HG03175 (cell line): Measurements from ENCODE around the gene SYT3.
"Not testable (repeated sequence)": the region's sequence is repeated elsewhere in the genome, so short reads cannot be mapped to it uniquely, and the experiment has no call there.

Experiments used
- ATAC-seq: cut with Tn5 transposase; IDR thresholded peaks from one replicate; pipeline ENCODE4 v1.9.1; 2021; ENCODE audit warnings: mild to moderate bottlenecking, moderate library complexity; ENCODE audit not compliant: unreplicated experiment

SYT3 gene

GRCh38 chr19:50606059-50606836 lies 33.4 kb downstream of the SYT3 start:
- not testable (repeated sequence) for ATAC-seq

- ATAC-seq: not testable (repeated sequence)
Observed at GRCh38 chr19:50604264-50605073, 35.2 kb downstream of the SYT3 start.

DNA sequence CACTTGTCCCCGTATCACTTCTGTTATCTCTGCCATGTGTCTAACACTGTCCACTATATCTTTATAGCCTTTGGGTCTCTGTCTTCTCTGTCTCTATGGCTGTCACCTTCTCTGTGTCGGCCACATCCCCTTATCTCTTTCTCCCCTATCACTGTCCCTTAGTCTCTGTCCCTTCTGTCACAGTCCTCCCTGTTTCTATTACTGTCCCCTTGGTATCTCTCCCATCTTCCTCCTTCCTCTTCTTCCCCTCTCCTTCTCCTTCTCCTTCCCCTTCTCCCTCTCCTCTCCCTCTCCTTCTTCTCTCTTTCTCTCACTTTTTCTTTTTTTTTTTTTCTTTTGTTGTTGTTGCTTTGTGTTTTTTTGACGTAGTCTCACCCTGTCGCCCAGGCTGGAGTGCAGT lies 36.7 kb downstream of the SYT3 start:
- ATAC-seq: no peak

GRCh38 chr19:50602496-50602895 lies 37.2 kb downstream of the SYT3 start:
- ATAC-seq: no peak

DNA sequence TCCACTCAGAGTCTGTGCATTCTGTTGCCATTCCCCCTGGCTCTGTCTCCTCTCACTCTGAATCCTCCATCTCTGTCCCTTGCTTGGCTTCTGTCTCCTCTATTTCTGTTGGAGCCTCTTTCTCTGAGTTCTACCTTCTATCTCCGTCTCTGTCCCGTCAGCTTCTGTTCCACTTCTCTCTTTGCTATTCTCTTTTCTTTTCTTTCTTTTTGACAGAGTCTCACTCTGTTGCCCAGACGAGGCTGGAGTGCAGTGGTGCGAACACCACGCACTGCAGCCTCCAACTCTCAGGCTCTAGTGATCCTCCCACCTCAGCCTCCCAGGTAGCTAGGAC lies 37.6 kb downstream of the SYT3 start:
- ATAC-seq: no peak

GRCh38 chr19:50601407-50602088 lies 38.1 kb downstream of the SYT3 start:
- ATAC-seq: no peak

DNA sequence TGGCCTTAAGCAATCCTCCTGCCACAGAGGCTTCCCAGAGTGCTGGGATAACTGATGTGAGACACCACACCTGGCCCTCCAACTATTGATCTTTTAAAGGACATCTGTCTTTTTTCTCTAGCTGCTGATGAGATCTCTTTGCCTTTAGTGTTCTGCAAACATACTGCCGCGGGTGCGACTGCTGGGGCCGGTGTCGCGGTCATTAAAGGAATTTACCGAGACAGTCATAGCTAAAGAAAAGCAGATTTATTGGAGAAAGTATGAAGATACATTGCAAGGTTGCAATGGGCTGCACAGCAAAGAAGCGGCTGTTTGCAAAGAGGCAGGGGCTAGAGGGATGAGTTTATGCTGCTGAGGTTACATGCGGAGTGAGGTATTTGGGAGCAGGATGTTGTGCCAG lies 40.3 kb downstream of the SYT3 start:
- no peak for ATAC-seq

DNA sequence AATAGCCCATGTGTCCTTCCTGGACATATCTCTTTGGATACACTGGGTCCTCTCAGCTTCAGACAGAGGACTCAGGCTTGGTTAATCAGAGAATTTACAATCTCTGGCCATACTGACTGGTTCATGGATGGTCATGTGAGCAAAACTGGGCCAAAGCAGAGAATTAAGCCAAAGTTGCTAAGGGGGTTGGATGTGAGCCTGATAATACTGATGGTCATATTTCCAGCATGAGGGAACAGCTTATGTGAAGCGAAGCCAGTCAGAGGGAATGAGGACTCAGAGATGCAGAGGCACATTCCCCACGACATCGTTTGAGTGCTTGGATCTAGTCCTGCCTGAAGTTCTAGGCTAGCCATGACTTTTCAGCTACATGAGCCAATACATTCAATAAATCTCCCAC lies 49.5 kb downstream of the SYT3 start:
- ATAC-seq: no peak

- ATAC-seq: not testable (repeated sequence)
Observed at GRCh38 chr19:50581795-50582660, 57.7 kb downstream of the SYT3 start.

DNA sequence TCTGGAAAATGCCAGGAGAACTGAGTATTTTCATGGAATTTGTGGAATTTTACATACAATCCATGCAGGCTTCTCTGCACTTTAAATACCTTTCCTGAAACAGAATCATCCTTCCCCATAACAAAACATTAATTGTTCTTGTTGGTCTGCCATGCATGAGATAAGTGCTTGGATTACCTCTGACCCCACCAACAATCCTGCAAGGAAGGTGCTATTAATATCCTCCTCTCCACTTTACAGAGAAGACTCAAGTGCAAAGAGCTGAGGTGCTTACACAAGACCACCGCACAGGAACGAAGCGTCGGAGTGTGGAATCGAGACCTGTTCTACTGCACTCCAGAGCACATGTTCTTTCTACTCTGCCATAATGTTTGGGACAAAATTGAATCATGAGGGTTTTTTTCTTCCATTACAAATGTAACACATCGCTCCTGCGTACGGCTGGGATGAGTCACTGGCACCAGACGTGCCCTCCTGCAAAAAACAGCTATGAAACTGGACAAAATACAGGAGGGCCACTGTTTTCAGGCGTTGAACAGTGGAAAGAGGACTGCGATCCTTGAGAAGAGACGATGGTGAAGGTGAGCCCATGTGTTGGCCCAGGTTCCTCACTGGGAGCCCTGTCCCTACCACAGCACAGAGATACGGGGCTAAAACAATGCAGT lies 58.6 kb downstream of the SYT3 start:
- no peak for ATAC-seq

- ATAC-seq: no peak
Observed at GRCh38 chr19:50580240-50580639, 59.4 kb downstream of the SYT3 start.

- ATAC-seq: not testable (repeated sequence)
Observed at GRCh38 chr19:50576769-50577168, 62.9 kb downstream of the SYT3 start.

DNA sequence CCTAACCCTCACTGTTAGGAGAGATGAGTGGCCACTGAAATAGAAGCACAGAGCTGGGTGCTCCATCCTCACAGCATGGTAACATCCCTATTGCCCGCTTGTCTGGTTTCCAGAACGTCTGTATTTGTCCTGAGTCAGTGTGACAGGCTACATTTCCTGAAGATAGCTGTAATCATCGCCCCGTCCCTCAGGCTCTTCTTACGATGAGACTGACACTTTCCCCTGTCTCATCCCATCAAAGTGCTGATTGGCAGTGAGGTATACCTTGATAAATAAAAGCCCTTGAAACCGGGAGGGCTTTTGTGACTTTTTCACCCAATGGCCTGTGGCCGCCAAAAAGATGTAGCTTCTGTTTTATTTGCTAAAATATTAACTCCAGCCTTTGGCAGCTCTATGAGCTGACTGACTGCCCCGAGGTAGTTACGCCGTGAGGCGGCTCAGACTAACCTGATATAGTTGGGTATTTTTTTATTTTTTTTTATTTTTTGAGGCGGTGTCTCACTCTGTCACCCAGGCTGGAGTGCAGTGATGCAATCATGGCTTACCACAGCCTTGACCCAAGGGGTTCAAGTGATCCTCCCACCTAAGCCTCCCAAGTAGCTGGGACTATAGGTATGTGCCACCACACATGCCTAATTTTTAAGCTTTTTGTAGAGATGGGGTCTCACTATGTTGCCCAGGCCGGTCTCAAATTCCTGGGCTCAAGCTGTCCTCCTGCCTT lies 65.8 kb downstream of the SYT3 start:
- no peak for ATAC-seq
